T-helper 2 cell treated with Interferon-gamma antibody and Interleukin-4, amounts not matched to agents 100 ng/mL and 5 ng/mL, for 36 hours (primary cell): ENCODE results near the gene FER1L5. TPM values are rescaled to one million over a fixed set of nuclear protein-coding genes. Genes with fewer than 3 reads are reported as not detected.

Experiments used
- intact Hi-C: fragments of 100-400 bp; cut with micrococcal nuclease; formaldehyde crosslinking; loops from one replicate; pipeline ENCODE4 v1.15.1; 2023
- total RNA-seq: library from RNA; stranded (reverse); gene quantifications from 2 replicates; pipeline ENCODE4 v1.2.3, GENCODE V29; 2022

FER1L5 gene
- total RNA-seq, 1 donor from 2014 or later: not detected

GRCh38 chr2:96694816-96695455, 52.4 kb downstream of the FER1L5 start:
- intact Hi-C loops: no loop called here

- intact Hi-C loops: no loop called here
Observed at GRCh38 chr2:96695602-96696001, 53.0 kb downstream of the FER1L5 start.

- intact Hi-C loops: no loop called here
Observed at GRCh38 chr2:96697476-96697875, 54.9 kb downstream of the FER1L5 start.

GRCh38 chr2:96698221-96698861, 55.8 kb downstream of the FER1L5 start:
- intact Hi-C loops: no loop called here

GRCh38 chr2:96699021-96699420, 56.5 kb downstream of the FER1L5 start:
- intact Hi-C loops: no loop called here

GRCh38 chr2:96699621-96700020, 57.1 kb downstream of the FER1L5 start:
- intact Hi-C loops: no loop called here

GRCh38 chr2:96700086-96700485, 57.5 kb downstream of the FER1L5 start:
- intact Hi-C loops: no loop called here

- intact Hi-C loops: no loop called here
Observed at GRCh38 chr2:96701636-96702035, 59.1 kb downstream of the FER1L5 start.

- intact Hi-C loops: no loop called here
Observed at GRCh38 chr2:96702098-96702785, 59.7 kb downstream of the FER1L5 start.

- intact Hi-C loops: no loop called here
Observed at GRCh38 chr2:96703021-96703751, 60.6 kb downstream of the FER1L5 start.

- intact Hi-C loops: no loop called here
Observed at GRCh38 chr2:96710985-96711384, 68.4 kb downstream of the FER1L5 start.

GRCh38 chr2:96715658-96716057, 73.1 kb downstream of the FER1L5 start:
- intact Hi-C loops: no loop called here

GRCh38 chr2:96716388-96716787, 73.8 kb downstream of the FER1L5 start:
- intact Hi-C loops: no loop called here

GRCh38 chr2:96726131-96726530, 83.6 kb downstream of the FER1L5 start:
- intact Hi-C loops: no loop called here

GRCh38 chr2:96727431-96727830, 84.9 kb downstream of the FER1L5 start:
- intact Hi-C loops: no loop called here

GRCh38 chr2:96729748-96730147, 87.2 kb downstream of the FER1L5 start:
- intact Hi-C loops: no loop called here

- intact Hi-C loops: no loop called here
Observed at GRCh38 chr2:96730212-96730611, 87.6 kb downstream of the FER1L5 start.

GRCh38 chr2:96733931-96734330, 91.4 kb downstream of the FER1L5 start:
- intact Hi-C loops: no loop called here

- intact Hi-C loops: no loop called here
Observed at GRCh38 chr2:96734880-96735583, 92.5 kb downstream of the FER1L5 start.

- intact Hi-C loops: no loop called here
Observed at GRCh38 chr2:96737251-96737650, 94.7 kb downstream of the FER1L5 start.

GRCh38 chr2:96737831-96738230, 95.3 kb downstream of the FER1L5 start:
- intact Hi-C loops: no loop called here
